ENCODE data around the gene CR1L. TPM values are rescaled to one million over a fixed set of nuclear protein-coding genes. Genes with fewer than 3 reads are reported as not detected.
A peak's percentile ranks its signal among the peaks of the same experiment; 100 is the strongest.

Gene CR1L
- total RNA-seq, 1 experiment from 2014 or later: not detected

GRCh38 chr1:207740207-207740606, 95.3 kb downstream of the CR1L start:
- no peaks in the 10 kb centered on the region for H3K27me3 ChIP-seq (ENCODE audit: low read length)
- no peaks in the 10 kb centered on the region for H3F3A ChIP-seq (ENCODE audit: low read length, unreplicated experiment)
- H3K79me2 ChIP-seq (ENCODE audit: low read length): no peaks in the 10 kb centered on the region
- DNase-seq (peak; percentile 24), ATAC-seq (no peak)
- H3K9me3 ChIP-seq (ENCODE audit: low read length): no peaks in the 10 kb centered on the region
- no peaks in the 10 kb centered on the region for H3K9me2 ChIP-seq (replicated peaks; ENCODE audit: low read length)
- no peak overlapping the region for H2AFZ ChIP-seq (ENCODE audit: low read length)
- intact Hi-C loops (cut with micrococcal nuclease): no loop called here
- TF ChIP-seq EZH2phosphoT487 (IDR thresholded peaks at IDR 0.05; ENCODE audit: borderline replicate concordance, low read length) (no peak), EZH2 (IDR thresholded peaks at IDR 0.05; ENCODE audit: low read length, unreplicated experiment) (no peak), CTCF (conservative IDR thresholded peaks at IDR 0.05; ENCODE audit: low read depth, low read length) (no peak)
- no peak overlapping the region for H3K27ac ChIP-seq (ENCODE audit: low read length)
- no peaks in the 10 kb centered on the region for H3K36me3 ChIP-seq (ENCODE audit: low read depth, low read length)
- ChIA-PET POLR2A (ENCODE audit: unreplicated experiment) (no interaction called here), CTCF (no interaction called here)
- BruUV-seq (replicated peaks): no TSS peak
- no peak overlapping the region for H3K4me3 ChIP-seq (ENCODE audit: low read length)
- no peak overlapping the region for H3K9ac ChIP-seq (ENCODE audit: low read length)
- no peaks in the 10 kb centered on the region for H4K20me1 ChIP-seq (ENCODE audit: low read length)
- H3K4me2 ChIP-seq (ENCODE audit: low read length): no peak overlapping the region
- H3K4me1 ChIP-seq (ENCODE audit: insufficient read depth, low read length): peaks cover 3% of the 10 kb centered on the region

DNA sequence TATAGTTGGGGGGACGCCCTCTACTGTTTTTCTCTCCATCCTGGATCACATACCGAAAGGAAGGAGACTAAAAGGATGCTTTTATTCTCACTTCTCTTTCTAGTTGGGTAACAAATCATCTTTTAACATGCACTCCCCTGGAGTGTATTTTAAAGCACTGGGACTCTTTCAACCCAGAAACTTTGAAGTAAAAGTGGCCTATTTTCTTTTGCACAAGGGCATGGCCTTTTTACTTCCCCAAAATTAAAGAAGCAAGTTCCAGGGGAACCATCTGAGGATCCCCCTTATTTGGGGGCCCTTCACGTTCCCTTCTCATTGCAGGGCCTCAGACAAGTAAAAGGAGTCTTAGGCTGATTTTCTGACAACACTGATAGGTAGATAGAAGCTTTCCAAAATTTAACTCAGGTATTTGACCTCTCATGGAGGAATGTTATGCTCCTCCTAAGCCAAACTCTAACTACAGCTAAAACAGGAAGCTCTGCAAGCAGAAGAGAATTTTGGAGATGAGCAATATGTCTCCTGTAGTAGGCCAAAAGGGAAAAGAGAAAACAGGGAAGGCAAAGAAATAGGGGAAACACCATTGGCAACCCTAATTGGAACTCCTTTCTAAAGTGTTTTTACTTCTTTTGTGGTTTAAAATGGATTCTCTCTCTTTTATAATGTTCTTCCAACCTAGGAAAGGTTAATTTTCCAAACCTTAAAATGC, 98.1 kb downstream of the CR1L start:
- TF ChIP-seq EZH2phosphoT487 (IDR thresholded peaks at IDR 0.05; ENCODE audit: borderline replicate concordance, low read length): no peak
- TF ChIP-seq EZH2 (IDR thresholded peaks at IDR 0.05; ENCODE audit: low read length, unreplicated experiment): no peak
- no peak for TF ChIP-seq CTCF (conservative IDR thresholded peaks at IDR 0.05; ENCODE audit: low read depth, low read length)
- ATAC-seq (no peak), DNase-seq (no peak)
- no peaks in the 10 kb centered on the region for H3F3A ChIP-seq (ENCODE audit: low read length, unreplicated experiment)
- no peaks in the 10 kb centered on the region for H3K79me2 ChIP-seq (ENCODE audit: low read length)
- no peaks in the 10 kb centered on the region for H3K27me3 ChIP-seq (ENCODE audit: low read length)
- H4K20me1 ChIP-seq (ENCODE audit: low read length): no peaks in the 10 kb centered on the region
- no peak overlapping the region for H3K4me3 ChIP-seq (ENCODE audit: low read length)
- H3K4me1 ChIP-seq (ENCODE audit: insufficient read depth, low read length): peaks cover 26% of the 10 kb centered on the region
- no peaks in the 10 kb centered on the region for H3K9me3 ChIP-seq (ENCODE audit: low read length)
- no peak overlapping the region for H3K4me2 ChIP-seq (ENCODE audit: low read length)
- H2AFZ ChIP-seq (ENCODE audit: low read length): no peak overlapping the region
- no peaks in the 10 kb centered on the region for H3K36me3 ChIP-seq (ENCODE audit: low read depth, low read length)
- no peak overlapping the region for H3K9ac ChIP-seq (ENCODE audit: low read length)
- H3K9me2 ChIP-seq (replicated peaks; ENCODE audit: low read length): no peaks in the 10 kb centered on the region
- ChIA-PET CTCF (interaction anchor here (0.6 kb wide), 1 partner anchor 123 kb away, joined by 3 read pairs; no protein-coding TSS in a partner anchor), POLR2A (ENCODE audit: unreplicated experiment) (no interaction called here)
- intact Hi-C loops (cut with micrococcal nuclease): no loop called here
- no peak overlapping the region for H3K27ac ChIP-seq (ENCODE audit: low read length)
- BruUV-seq (replicated peaks): no TSS peak

DNA sequence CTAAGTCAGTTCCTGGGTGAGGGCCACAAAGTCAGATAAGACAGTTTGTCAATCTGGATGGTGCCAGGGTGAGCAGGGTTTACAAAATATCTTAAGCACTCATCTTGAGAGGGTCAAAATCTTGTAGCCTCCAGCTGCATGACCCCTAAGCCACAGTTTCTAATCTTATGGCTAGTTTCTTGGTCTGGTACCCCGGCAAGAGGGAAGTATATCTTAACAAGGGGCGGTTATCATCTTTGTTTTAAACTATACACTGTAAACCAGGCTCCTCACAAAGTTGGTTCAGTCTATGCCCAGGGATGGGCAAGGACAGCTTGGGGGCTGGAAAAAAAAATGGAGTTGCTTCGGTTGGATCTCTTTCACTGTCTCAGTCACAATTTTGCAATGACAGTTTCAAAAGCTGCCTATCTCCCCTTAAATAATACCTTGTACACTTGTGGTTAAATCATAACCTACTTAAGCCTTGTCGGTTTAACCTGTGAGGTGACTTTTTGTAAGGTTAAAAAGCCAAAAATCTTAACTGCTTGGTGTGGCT, 99.1 kb downstream of the CR1L start:
- Histone ChIP-seq H3K4me2 (ENCODE audit: low read length) (no peak overlapping the region), H3K9ac (ENCODE audit: low read length) (no peak overlapping the region), H3F3A (ENCODE audit: low read length, unreplicated experiment) (no peaks in the 10 kb centered on the region), H3K9me3 (ENCODE audit: low read length) (no peaks in the 10 kb centered on the region), H3K9me2 (replicated peaks; ENCODE audit: low read length) (no peaks in the 10 kb centered on the region), H3K4me3 (ENCODE audit: low read length) (no peak overlapping the region), H3K79me2 (ENCODE audit: low read length) (no peaks in the 10 kb centered on the region), H3K27me3 (ENCODE audit: low read length) (no peaks in the 10 kb centered on the region), H2AFZ (ENCODE audit: low read length) (no peak overlapping the region), H3K4me1 (ENCODE audit: insufficient read depth, low read length) (peaks cover 36% of the 10 kb centered on the region), H4K20me1 (ENCODE audit: low read length) (no peaks in the 10 kb centered on the region), H3K36me3 (ENCODE audit: low read depth, low read length) (no peaks in the 10 kb centered on the region), H3K27ac (ENCODE audit: low read length) (no peak overlapping the region)
- no peak for TF ChIP-seq CTCF (conservative IDR thresholded peaks at IDR 0.05; ENCODE audit: low read depth, low read length)
- no peak for TF ChIP-seq EZH2phosphoT487 (IDR thresholded peaks at IDR 0.05; ENCODE audit: borderline replicate concordance, low read length)
- no peak for TF ChIP-seq EZH2 (IDR thresholded peaks at IDR 0.05; ENCODE audit: low read length, unreplicated experiment)
- BruUV-seq (replicated peaks): no TSS peak
- ChIA-PET POLR2A (ENCODE audit: unreplicated experiment) (no interaction called here), CTCF (interaction anchor here (0.6 kb wide), 1 partner anchor 124 kb away, joined by 3 read pairs; no protein-coding TSS in a partner anchor)
- DNase-seq (no peak), ATAC-seq (no peak)
- intact Hi-C loops (cut with micrococcal nuclease): loop anchor here (2.0 kb wide), 1 partner anchor 33 kb away; no protein-coding TSS in a partner anchor

All from PC-3 (cell line).